Astrocyte of the spinal cord (primary cell): ENCODE results near the gene MARCHF6.
A peak's percentile ranks its signal among the peaks of the same experiment; 100 is the strongest.

ENCODE experiments used
- DNase-seq: peaks from one replicate; pipeline ENCODE4 v3.0.0; 2011; ENCODE audit warnings: low read depth, low spot score
- H3K4me3 ChIP-seq: 2 replicates; pipeline ENCODE4 v1.5.1; 2011; ENCODE audit warnings: low read depth, mild to moderate bottlenecking, low read length, moderate library complexity
- in situ Hi-C: cut with HindIII; loops from 2 replicates; pipeline ENCODE4 v1.10.0; 2017; ENCODE audit warnings: low sequenced_read_pairs
- TF ChIP-seq, protein P1 (sequence below): IDR thresholded peaks from 2 replicates; pipeline ENCODE4 v1.5.1; 2012; ENCODE audit warnings: low read depth, mild to moderate bottlenecking, low read length, inconsistent platforms

Gene MARCHF6

DNA sequence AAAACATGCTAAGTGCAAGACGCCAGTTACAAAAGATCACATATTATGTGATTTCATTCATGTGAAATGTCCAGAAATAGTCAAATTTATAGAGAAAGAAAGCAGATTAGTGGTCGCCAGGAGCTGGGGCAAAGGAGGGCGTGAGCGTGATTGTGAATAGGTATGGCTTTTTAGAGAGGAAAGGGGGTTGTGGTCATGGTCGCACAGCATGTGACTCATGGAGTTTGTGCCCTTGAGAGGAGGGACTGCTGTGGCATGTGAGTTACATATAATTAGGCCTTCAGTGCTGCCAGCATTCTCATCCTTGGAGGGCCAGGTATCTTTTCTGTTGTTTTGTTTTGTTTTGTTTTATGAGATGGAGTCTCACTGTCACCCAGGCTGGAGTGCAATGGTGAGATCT lies 21.2 kb upstream of the MARCHF6 start:
- in situ Hi-C loops = no loop called here
- H3K4me3 ChIP-seq = no peak overlapping the region
- TF ChIP-seq, protein P1, sequence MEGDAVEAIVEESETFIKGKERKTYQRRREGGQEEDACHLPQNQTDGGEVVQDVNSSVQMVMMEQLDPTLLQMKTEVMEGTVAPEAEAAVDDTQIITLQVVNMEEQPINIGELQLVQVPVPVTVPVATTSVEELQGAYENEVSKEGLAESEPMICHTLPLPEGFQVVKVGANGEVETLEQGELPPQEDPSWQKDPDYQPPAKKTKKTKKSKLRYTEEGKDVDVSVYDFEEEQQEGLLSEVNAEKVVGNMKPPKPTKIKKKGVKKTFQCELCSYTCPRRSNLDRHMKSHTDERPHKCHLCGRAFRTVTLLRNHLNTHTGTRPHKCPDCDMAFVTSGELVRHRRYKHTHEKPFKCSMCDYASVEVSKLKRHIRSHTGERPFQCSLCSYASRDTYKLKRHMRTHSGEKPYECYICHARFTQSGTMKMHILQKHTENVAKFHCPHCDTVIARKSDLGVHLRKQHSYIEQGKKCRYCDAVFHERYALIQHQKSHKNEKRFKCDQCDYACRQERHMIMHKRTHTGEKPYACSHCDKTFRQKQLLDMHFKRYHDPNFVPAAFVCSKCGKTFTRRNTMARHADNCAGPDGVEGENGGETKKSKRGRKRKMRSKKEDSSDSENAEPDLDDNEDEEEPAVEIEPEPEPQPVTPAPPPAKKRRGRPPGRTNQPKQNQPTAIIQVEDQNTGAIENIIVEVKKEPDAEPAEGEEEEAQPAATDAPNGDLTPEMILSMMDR = no peak
- no peak for DNase-seq

DNA sequence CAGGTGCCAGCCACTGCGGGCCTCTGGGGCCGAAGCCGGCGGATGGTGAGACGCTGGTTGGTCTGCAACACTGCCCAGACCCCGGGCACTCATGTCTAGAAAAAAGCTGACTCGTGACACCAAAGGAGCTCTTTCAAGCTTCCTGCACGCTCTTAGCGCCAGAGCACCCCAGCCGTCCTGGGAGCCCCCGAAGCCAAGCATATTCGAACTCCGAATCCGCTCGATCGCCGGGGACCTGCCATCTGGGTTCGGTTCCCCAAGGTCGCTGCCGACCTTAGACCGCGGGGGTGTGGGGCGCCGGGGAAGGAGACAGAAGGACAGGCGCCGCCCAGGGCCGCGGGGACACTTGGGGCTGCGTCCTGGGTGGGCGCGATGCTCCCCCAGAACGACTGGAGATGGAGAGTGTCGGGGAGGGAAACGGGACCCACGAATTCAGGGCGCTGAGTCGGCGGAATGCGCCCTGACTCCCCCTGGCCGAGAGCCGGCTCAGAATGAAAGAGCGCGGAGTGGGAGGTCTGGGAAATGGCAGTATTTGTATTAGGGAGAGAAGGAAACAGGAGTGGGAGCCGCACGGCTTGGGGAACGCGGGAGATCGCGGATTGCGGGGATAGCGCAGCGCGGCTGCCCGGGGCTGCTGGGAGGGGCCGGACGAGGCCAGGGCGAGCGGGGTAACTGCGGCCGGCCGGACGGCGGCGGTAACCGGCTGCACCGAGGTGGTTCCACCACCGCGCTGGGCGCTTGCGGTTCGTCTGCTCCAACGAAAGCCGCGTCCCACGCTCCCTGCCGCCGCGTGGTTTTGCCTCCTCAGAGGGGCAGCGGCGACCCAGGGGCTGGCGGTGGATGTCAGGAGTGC lies 20.1 kb upstream of the MARCHF6 start:
- in situ Hi-C loops = no loop called here
- TF ChIP-seq, protein P1 = peak; percentile 11
- no peak for DNase-seq

DNA sequence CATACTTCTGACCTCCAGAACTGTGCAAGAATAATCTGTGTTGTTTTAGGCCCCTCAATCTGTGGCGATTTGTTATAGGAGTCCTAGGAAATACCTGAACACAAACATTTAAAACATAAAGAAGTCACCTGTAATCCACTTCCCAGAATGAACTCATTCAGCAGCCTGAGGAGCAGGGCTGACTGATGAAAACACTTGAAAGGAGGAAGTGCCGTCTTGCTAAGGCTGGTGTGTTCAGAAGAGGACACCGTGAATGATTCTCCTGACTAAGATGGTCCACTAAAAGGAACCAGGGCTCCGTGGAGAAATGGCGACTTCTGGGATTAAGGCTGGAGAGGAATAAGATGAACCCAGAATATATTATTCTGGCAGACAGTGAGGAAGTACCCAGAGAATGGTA lies 18.7 kb upstream of the MARCHF6 start:
- no peak for DNase-seq
- in situ Hi-C loops = no loop called here
- TF ChIP-seq, protein P1 = no peak
- H3K4me3 ChIP-seq = no peak overlapping the region

More for the DNA sequence above, 20.1 kb upstream of the MARCHF6 start:
- peak overlapping the region; percentile 52 for H3K4me3 ChIP-seq

DNA sequence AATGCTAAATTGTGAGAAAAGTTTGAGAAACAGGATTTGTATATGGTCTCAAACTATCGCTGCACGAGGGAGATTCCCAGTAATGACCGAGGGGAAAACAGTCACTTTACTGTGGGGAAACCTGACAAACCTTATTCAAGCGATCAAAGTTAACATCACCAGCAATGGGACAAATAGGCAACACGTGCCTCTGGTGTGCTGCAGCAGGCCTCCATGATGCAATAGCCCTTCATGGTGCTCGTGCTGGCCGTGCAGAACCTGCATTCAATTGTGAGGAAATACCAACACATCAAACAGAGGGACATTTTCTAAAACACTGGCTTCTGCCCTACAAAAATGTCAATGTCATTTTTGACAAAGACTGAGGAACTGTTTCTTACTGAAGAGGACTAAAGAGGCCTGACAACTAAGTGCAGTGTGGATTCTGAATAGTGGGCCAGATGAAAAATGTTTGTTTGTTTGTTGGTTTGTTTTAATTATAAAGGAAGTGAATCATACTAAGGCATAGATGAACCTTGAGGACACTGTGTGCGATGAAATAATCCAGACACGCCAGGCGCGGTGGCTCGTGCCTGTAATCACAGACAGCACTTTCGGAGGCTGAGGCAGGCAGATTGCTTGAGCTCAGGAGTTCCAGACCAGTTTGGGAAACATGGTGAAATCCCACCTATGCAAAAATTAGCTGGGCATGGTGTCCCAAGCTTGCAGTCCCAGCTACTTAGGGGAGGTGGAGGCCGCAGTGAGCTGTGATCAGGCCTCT lies 17.6 kb upstream of the MARCHF6 start:
- TF ChIP-seq, protein P1 = no peak

DNA sequence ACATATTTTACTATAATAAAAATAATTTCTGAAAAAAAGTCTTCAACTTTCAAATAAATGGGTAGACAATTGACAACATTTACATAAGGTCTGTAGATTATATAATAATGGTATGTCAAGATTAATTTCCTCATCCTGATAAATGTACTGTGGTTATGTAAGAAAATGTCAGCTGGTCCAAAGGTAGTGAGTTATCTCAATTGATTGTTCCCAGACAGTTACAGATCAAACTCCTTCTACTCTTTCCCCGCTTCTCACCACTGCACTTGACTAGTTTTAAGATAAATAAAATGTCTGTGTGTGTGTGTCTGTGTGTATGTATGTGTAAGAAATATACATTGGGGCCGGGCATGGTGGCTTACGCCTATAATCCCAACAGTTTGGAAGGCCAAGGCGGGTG lies 16.4 kb upstream of the MARCHF6 start:
- TF ChIP-seq, protein P1 = no peak
- no peak for DNase-seq
- in situ Hi-C loops = no loop called here
- no peak overlapping the region for H3K4me3 ChIP-seq

More for the DNA sequence above, 17.6 kb upstream of the MARCHF6 start:
- in situ Hi-C loops = no loop called here
- no peak overlapping the region for H3K4me3 ChIP-seq
- no peak for DNase-seq

DNA sequence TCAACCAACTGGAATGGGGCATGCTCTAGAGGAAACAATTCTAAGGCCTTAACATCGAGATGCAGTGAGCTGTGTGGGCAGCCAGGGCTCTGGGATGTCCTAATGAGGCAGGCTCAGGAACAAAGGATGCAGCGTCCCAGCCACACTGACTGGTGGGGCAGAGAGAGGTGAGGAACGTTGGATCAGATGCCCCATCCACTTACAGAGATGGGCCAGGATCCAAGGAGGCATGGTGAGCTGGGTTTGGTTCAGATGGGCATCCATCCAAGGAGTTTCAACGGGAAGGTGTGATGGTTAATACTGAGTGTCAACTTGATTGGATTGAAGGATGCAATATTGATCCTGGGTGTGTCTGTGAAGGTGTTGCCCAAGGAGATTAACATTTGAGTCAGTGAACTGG lies 15.5 kb upstream of the MARCHF6 start:
- TF ChIP-seq, protein P1 = no peak
- H3K4me3 ChIP-seq = no peak overlapping the region
- in situ Hi-C loops = no loop called here
- no peak for DNase-seq
